NB4 (cell line): ENCODE results near the gene SEL1L3.

Experiments used
- CTCF ChIP-seq: IDR thresholded peaks from one replicate; pipeline ENCODE4 v1.5.1; 2012; ENCODE audit warnings: low read depth, low read length
- MAX ChIP-seq: IDR thresholded peaks from 2 replicates; pipeline ENCODE4 v1.6.1; 2011; ENCODE audit warnings: low read depth, low read length
- MYC ChIP-seq: IDR thresholded peaks from 2 replicates; pipeline ENCODE4 v1.6.1; 2011; ENCODE audit warnings: low read depth, low read length
- POLR2A ChIP-seq: IDR thresholded peaks from 2 replicates; pipeline ENCODE4 v1.6.1; 2011; ENCODE audit warnings: mild to moderate bottlenecking; ENCODE audit not compliant: insufficient read length; ENCODE audit errors: extremely low read depth

GRCh38 chr4:25813448-25814106 lies 49.2 kb downstream of the SEL1L3 start:
- no peak for TF ChIP-seq CTCF
- TF ChIP-seq POLR2A = no peak
- no peak for TF ChIP-seq MYC
- no peak for TF ChIP-seq MAX
